ENCODE measurements around the gene CREM. TPM values are rescaled to one million over a fixed set of nuclear protein-coding genes. Genes with fewer than 3 reads are reported as not detected.
A peak's percentile ranks its signal among the peaks of the same experiment; 100 is the strongest.

Gene CREM
- total and polyA plus RNA-seq, 8 donors, result 17.6 to 43.5 (median 33.9) TPM

DNA sequence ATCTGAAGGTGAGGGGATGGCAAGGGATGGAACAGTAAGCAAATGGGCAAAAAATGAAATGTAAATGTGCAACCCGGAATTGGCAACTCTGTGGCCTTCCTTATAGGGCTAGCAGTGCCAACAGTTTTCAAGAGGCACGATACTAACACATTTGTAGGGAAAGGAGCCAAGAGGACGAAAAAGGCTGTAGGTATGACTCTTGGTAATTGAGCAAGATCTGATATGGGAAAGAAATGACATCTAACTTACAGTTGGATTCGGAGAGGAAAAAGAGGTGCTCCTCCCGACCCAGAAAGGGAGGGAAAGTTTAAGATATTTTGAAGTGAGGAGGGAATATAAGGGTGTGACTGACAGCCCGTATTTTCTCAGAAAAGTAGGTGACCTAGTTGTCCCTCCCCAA lies 2.1 kb upstream of the CREM start:
- no peak overlapping the region for H3K4me3 ChIP-seq

DNA sequence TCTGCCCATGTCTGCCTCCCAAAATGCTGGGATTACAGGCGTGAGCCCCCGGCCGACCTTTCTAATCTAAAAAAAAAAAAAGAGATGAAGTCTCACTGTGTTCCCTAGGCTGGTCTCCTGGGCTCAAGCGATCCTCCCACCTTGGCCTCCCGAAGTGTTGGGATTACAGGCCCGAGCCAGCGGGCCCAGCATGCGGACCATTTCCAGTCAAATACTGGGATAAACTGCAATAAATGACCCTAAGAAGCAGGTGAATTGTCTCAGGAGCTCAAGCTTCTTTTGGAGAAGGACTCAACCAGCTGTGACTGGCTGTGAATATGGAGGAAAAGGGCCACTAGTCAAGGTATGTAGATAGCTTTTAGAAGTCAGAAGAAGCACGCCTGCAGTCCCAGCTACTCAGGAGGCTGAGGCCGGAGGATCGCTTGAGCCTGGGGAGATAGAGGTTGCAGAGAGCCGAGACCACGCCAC lies 550 bp upstream of the CREM start:
- Histone ChIP-seq H3K27ac (peak overlapping the region; percentile 100), H3K4me3 (peak overlapping the region; percentile 58 to 77), H3K4me1 (peaks cover 5 to 26% of the 10 kb centered on the region in 2 donors), H3K27me3 (no peaks in the 10 kb centered on the region), H3K36me3 (no peaks in the 10 kb centered on the region), H3K9me3 (no peaks in the 10 kb centered on the region)
- ATAC-seq, result no peak
- no peak for DNase-seq
- TF ChIP-seq, protein P1, sequence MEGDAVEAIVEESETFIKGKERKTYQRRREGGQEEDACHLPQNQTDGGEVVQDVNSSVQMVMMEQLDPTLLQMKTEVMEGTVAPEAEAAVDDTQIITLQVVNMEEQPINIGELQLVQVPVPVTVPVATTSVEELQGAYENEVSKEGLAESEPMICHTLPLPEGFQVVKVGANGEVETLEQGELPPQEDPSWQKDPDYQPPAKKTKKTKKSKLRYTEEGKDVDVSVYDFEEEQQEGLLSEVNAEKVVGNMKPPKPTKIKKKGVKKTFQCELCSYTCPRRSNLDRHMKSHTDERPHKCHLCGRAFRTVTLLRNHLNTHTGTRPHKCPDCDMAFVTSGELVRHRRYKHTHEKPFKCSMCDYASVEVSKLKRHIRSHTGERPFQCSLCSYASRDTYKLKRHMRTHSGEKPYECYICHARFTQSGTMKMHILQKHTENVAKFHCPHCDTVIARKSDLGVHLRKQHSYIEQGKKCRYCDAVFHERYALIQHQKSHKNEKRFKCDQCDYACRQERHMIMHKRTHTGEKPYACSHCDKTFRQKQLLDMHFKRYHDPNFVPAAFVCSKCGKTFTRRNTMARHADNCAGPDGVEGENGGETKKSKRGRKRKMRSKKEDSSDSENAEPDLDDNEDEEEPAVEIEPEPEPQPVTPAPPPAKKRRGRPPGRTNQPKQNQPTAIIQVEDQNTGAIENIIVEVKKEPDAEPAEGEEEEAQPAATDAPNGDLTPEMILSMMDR (IDR thresholded peaks at IDR 0.05), result no peak
- intact Hi-C loops (cut with DNase I), result loop anchor here in 1 of 2 donors (5.0 kb wide), 1 partner anchor 71 kb away; no protein-coding TSS in a partner anchor

More for the DNA sequence above, 2.1 kb upstream of the CREM start:
- TF ChIP-seq, protein P1 (IDR thresholded peaks at IDR 0.05), result no peak
- intact Hi-C loops (cut with DNase I), result loop anchor here in 1 of 2 donors (5.0 kb wide), 1 partner anchor 93 kb away; no protein-coding TSS in a partner anchor
- DNase-seq (no peak), ATAC-seq (no peak)
- Histone ChIP-seq H3K4me1 (peaks cover 5 to 23% of the 10 kb centered on the region in 2 donors), H3K9me3 (no peaks in the 10 kb centered on the region), H3K36me3 (no peaks in the 10 kb centered on the region), H3K27me3 (no peaks in the 10 kb centered on the region), H3K27ac (peak overlapping the region in 1 of 2 donors; percentile 5)

DNA sequence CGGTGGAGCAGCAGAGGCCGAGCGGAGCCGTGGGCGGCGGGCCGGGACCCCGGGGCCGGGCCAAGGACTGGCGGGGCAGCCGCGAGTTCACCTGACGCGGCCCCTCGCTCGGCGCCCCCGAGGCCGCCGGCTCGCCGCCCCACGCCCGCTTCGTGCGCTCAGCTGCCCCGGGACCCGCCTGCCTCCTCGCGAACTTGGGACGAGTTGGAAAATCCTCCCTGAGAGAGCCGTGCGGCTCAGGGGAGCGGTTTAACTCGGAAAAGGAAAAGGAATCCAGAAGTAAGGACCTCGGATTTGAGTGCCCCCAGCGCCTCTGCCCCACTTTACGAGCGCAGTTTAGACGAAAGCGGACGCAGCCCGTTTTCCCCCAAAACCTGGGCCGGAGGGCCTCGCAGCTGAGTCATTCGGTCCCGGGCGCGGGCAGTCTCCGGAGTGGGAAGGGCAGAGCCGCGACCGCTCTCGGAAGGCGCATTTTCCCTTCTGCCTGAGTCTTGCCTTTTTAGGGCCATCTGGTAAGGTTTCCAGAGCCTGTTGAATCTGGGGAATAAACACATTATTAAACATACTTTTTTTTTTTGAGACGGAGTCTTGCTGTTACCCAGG lies 744 bp downstream of the CREM start:
- ATAC-seq, result peak; percentile 9
- peak overlapping the region; percentile 58 to 77 for H3K4me3 ChIP-seq
- H3K27me3 ChIP-seq, result no peaks in the 10 kb centered on the region
- H3K27ac ChIP-seq, result peak overlapping the region; percentile 100
- TF ChIP-seq, protein P1 (IDR thresholded peaks at IDR 0.05), result no peak
- intact Hi-C loops (cut with DNase I), result loop anchor here in 1 of 2 donors (5.0 kb wide), 1 partner anchor 70 kb away; no protein-coding TSS in a partner anchor
- peak; percentile 62 to 93 (median 67) for DNase-seq
- H3K36me3 ChIP-seq, result no peaks in the 10 kb centered on the region
- H3K4me1 ChIP-seq, result peaks cover 5 to 26% of the 10 kb centered on the region in 2 donors
- no peaks in the 10 kb centered on the region for H3K9me3 ChIP-seq

DNA sequence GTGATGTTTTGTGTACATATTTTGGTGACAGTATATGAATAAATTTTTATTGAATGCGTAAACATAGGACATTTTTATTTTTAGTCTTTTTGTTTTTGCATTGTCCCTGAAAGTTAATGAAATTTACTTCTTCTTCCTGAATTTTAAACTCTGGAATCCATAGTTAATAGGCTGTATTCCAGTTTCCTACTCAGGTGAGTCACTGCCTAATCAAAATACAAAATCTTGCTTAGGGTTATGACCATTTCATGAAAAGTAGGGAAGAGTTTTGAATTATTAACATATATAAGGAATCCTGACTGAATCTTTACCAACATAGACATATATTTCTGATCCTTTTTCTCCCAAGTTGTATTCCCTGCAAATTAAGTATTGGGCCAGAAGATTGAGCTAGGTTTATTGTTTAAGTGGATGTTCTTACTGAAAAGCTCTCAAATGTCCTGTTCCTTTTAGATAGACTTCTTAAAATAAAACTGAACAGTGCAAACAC lies 2.6 kb downstream of the CREM start:
- Histone ChIP-seq H3K27ac (no peak overlapping the region), H3K36me3 (no peaks in the 10 kb centered on the region), H3K9me3 (no peaks in the 10 kb centered on the region), H3K4me3 (no peak overlapping the region), H3K27me3 (no peaks in the 10 kb centered on the region), H3K4me1 (peaks cover 5 to 26% of the 10 kb centered on the region in 2 donors)
- TF ChIP-seq, protein P1 (IDR thresholded peaks at IDR 0.05), result no peak
- intact Hi-C loops (cut with DNase I), result loop anchor here in 1 of 2 donors (5.0 kb wide), 1 partner anchor 68 kb away; no protein-coding TSS in a partner anchor
- no peak for ATAC-seq
- DNase-seq, result no peak

DNA sequence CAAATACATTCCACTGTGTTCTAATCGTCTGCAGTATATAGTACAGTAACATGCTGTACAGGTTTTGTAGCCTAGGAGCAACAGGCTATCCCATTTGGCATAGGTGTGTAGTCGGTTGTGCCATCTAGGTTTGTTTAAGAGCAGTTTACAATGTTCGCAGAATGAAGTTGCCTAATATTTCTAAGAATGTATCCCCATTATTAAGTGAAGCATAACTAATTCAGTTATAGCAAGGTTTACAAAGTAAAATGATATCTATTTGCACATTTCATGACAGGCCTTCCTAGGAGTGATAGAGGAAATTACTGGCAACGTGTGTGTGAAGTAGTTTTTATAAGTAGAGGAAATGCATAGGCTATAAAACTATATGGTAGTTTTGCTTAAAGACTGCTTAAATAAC lies 4.0 kb downstream of the CREM start:
- Histone ChIP-seq H3K9me3 (no peaks in the 10 kb centered on the region), H3K4me1 (peaks cover 5 to 27% of the 10 kb centered on the region in 2 donors), H3K27me3 (no peaks in the 10 kb centered on the region), H3K27ac (no peak overlapping the region), H3K36me3 (no peaks in the 10 kb centered on the region), H3K4me3 (no peak overlapping the region)
- no peak for ATAC-seq
- TF ChIP-seq, protein P1 (IDR thresholded peaks at IDR 0.05), result no peak
- intact Hi-C loops (cut with DNase I), result no loop called here
- no peak for DNase-seq

All from left lung (tissue), 10 donors.